ENCODE data around the gene TUBB2A.
"Not testable (repeated sequence)": the region's sequence is repeated elsewhere in the genome, so short reads cannot be mapped to it uniquely, and the experiment has no call there.

Gene TUBB2A

DNA sequence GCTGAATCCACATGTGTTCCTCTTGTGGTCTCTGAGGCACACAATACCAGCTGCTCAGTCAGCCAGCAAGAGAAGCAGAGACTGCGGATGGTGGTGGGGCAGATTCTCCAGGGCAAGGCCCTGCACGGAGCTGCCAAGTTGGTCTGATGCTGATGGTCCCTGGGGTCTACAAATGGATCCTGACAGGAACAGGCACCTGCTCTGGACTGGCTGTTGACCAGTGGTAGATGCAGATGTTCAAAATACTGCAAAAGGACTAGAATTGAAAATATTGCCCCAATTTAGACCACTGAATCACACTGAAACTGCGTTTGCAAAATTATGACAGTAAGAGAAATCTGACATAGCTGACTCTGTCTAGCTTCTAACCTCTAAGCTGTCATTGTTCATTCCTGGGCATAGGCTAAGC, 29.6 kb upstream of the TUBB2A start:
- POLR2A ChIA-PET, result no interaction called here
- DNase-seq (ENCODE audit: extremely low spot score), result no peak
- TF ChIP-seq, protein P1, sequence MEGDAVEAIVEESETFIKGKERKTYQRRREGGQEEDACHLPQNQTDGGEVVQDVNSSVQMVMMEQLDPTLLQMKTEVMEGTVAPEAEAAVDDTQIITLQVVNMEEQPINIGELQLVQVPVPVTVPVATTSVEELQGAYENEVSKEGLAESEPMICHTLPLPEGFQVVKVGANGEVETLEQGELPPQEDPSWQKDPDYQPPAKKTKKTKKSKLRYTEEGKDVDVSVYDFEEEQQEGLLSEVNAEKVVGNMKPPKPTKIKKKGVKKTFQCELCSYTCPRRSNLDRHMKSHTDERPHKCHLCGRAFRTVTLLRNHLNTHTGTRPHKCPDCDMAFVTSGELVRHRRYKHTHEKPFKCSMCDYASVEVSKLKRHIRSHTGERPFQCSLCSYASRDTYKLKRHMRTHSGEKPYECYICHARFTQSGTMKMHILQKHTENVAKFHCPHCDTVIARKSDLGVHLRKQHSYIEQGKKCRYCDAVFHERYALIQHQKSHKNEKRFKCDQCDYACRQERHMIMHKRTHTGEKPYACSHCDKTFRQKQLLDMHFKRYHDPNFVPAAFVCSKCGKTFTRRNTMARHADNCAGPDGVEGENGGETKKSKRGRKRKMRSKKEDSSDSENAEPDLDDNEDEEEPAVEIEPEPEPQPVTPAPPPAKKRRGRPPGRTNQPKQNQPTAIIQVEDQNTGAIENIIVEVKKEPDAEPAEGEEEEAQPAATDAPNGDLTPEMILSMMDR (IDR thresholded peaks at IDR 0.05; ENCODE audit: control extremely low read depth, extremely low read depth, low read depth, missing control alignments), result no peak
- CTCF ChIA-PET, result interaction anchor here (0.9 to 3.1 kb wide), 5 partner anchors 22 to 73 kb away, joined by 3 to 17 read pairs (median 9); partner anchors contain the start of gene TUBB2A

DNA sequence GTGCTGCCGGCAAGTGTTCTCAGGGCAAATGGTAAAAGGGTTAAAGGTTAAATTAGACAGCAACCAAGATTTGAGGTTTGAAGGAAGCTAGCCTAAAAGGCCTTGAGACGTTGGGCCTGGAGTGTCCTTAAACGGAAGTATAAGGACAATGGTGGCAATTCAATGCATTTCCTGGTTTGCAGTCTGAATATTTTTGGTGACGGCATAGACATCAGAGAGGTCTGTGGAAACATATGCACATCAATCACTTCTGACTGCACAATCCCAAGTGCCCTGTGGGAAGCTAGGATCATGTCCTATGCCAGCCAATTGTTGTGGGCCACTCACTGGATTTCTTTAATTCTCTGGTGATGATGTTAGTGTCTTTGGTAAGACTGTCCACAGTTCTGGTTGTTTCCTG, 25.7 kb upstream of the TUBB2A start:
- CTCF ChIA-PET, result interaction anchor here (0.7 to 2.4 kb wide), 3 partner anchors 29 to 68 kb away, joined by 3 to 7 read pairs (median 3); no protein-coding TSS in a partner anchor
- POLR2A ChIA-PET, result no interaction called here
- no peak for DNase-seq (ENCODE audit: extremely low spot score)
- TF ChIP-seq, protein P1 (IDR thresholded peaks at IDR 0.05; ENCODE audit: control extremely low read depth, extremely low read depth, low read depth, missing control alignments), result no peak

DNA sequence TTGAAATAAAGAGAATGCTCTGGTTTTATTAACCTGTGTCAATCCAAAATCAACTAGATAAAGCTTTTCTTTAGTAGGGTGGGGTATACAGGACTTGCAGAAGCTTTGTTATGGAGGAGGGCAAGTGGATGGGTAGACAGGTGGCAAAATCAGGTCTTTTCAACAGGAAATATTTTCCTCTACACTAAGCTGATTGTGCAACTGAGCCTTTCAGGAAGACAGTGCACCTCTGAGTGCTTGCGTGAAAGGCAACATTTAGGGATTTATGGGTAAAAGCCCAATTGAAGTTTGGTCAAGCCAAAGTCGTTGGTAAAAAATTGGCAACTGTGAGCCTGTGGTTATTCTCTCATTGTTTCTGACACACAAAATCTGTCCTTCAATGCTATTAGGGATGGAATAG, 23.8 kb upstream of the TUBB2A start:
- TF ChIP-seq, protein P1 (IDR thresholded peaks at IDR 0.05; ENCODE audit: control extremely low read depth, extremely low read depth, low read depth, missing control alignments), result no peak
- no peak for DNase-seq (ENCODE audit: extremely low spot score)
- POLR2A ChIA-PET, result no interaction called here
- CTCF ChIA-PET, result no interaction called here

DNA sequence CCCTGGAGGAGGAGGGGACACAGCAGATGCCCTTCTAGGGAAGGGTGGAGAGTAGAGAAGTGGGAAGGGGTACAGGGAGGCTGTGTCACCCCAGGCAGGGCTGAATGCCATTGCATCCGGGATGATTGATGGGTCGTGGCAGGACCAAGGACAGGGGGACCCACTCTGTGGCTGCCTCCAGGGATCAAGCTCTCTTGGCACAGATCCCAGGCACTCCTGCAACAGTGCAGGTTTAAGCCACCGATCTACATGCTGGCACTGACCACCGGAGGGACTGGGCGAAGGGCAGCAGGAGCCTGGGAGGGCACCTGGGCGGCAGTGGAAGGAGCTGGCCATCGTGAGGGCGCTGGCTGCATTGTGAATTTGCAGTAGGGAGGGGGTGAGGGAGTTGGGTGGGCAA, 22.6 kb upstream of the TUBB2A start:
- POLR2A ChIA-PET; CTCF ChIA-PET; DNase-seq (ENCODE audit: extremely low spot score): not testable (repeated sequence)

DNA sequence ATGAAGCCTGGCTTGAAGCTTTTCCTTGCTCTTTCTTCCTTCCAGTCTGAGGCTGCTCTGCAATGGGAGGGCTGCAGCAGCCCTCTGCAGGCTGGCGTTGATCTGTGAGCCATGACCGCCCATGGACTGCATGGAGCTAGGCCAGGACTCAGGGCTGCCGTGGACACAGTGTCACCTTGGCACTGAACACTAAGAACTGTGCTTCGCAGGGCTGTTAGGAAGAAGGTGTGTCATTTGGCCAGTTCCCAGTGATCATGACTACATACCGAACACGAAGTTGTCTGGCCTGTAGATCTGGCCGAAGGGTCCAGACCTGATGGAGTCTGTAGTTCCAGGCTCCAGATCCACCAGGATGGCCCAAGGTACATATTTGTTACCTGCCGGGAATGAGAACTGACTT, 21.3 kb upstream of the TUBB2A start:
- DNase-seq (ENCODE audit: extremely low spot score); CTCF ChIA-PET; POLR2A ChIA-PET: not testable (repeated sequence)

DNA sequence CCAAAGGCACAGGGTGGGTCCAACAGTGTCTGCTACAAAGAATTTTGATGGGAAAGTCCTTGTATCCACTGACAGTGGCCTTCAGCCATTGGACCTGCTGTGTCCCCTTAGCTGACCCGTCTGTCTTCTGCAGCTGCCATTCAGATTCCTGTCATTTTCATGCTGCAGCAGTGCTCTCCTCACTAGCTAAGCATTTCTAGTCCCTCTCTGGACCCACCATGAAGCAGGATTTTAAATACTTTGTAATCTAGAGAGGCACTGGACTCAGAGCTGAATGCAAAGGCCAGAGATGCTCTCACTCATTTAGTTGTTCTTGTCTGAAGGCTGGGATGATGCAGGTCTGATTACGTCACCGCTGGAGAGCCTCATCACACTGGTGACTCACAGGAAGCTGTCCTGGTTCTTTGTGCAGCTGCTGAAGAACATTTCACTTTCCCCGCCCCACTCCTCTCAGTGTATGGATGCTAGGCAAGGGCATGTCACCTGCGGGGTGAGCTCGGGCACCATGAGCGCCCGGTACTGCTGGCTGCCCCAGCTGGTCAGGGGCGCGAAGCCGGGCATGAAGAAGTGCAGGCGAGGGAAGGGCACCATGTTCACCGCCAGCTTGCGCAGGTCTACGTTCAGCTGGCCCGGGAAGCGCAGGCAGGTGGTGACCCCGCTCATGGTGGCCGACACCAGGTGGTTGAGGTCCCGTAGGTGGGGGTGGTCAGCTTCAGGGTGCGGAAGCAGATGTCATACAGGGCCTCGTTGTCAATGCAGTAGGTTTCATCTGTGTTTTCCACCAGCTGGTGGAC, 19.4 kb upstream of the TUBB2A start:
- ChIA-PET POLR2A (no interaction called here), CTCF (no interaction called here)
- TF ChIP-seq, protein P1 (IDR thresholded peaks at IDR 0.05; ENCODE audit: control extremely low read depth, extremely low read depth, low read depth, missing control alignments), result no peak
- no peak for DNase-seq (ENCODE audit: extremely low spot score)

DNA sequence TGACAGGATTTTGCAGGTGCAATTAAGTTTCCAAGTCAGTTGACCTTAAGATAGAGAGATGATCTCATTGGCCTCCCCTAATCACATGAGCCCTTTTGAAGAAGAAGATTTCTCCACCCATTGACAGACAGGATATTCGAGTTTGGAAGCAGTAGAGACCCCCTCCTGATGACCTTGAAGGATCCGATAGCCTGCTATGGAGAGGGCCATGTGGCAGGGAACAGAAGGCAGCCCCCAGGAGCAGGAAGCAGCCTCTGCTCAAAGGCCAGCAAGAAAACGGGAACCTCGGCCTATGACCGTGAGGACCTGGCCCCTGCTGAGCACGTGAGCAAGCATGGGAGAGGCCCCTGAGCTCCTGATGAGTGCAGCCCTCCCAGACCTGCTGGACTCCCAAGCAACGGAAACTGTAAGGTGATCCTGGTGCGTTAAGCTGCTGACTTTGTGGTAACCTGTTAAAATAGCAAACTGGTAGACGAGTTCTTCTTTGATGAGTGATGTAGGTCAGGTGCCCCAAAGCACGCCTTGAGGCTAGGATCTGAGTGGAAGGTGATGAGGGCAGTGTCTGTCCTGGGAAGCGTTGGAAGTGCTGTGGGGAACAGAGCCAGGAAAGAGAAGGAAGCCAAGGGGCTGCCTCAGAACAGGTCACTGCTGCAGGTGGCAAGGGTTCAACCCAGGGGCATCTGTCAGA, 18.5 kb upstream of the TUBB2A start:
- ChIA-PET CTCF (no interaction called here), POLR2A (no interaction called here)
- TF ChIP-seq, protein P1 (IDR thresholded peaks at IDR 0.05; ENCODE audit: control extremely low read depth, extremely low read depth, low read depth, missing control alignments), result no peak
- DNase-seq (ENCODE audit: extremely low spot score), result no peak

DNA sequence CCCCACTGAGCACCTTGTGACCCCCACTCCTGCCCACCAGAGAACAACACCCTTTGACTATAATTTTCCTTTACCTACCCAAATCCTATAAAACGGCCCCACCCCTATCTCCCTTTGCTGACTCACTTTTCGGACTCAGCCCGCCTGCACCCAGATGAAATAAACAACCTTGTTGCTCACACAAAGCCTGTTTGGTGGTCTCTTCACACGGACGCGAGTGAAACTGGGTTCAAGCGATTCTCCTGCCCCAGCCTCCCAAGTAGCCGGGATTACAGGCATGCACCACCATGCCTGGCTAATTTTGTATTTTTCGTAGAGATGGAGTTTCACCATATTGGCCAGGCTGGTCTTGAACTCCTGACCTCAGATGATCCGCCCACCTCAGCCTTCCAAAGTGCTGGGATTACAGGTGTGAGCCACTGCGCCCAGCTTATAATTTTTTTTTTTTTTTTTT, 16.3 kb upstream of the TUBB2A start:
- CTCF ChIA-PET; DNase-seq (ENCODE audit: extremely low spot score); POLR2A ChIA-PET: not testable (repeated sequence)

DNA sequence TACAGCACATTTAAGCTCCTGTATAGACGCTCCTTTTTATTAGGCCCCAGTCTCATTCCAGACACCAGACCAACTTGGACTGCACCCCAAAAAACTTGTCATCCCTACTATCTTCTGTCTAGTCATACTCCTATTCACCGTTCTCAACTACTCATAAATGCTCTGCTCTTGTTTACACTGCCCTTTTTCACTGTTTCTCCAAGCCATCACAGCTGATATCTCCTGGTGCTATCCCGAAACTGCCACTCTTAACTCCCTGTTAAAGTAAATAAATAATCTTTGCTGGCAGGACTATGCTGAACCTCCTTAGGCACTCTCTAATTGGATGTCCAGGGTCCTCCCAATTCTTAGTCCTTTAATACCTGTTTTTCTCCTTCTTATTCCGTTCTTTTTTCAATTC, 15.4 kb upstream of the TUBB2A start:
- POLR2A ChIA-PET; DNase-seq (ENCODE audit: extremely low spot score): not testable (repeated sequence)
- CTCF ChIA-PET, result interaction anchor here (0.8 to 1.4 kb wide), 2 partner anchors 21 to 22 kb away, joined by 3 read pairs; no protein-coding TSS in a partner anchor

DNA sequence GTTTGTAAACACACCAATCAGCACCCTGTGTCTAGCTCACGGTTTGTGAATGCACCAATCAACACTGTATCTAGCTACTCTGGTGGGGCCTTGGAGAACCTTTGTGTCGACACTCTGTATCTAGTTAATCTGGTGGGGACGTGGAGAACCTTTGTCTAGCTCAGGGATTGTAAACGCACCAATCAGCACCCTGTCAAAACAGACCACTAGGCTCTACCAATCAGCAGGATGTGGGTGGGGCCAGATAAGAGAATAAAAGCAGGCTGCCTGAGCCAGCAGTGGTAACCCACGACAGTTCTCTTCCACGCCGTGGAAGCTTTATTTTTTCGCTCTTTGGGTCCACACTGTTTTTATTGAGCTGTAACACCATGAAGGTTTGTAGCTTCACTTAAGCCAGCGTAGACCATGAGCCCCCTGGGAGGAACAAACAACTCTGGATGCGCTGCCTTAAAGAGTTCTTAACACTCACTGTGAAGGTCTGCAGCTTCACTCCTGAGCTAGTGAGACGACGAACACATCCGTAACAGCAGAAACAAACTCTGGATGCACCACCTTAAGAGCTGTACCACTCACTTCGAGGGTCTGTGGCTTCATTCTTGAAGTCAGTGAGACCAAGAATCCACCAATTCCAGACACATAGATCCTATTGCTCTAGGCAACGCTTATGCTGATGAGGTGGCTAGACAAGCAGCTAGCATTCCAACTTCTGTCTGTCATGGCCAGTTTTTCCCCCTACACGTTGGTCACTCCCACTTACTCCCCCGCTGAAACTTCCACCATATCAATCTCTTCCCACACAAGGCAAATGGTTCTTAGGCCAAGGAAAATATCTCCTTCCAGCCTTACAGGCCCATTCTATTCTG, 14.2 kb upstream of the TUBB2A start:
- POLR2A ChIA-PET; DNase-seq (ENCODE audit: extremely low spot score): not testable (repeated sequence)
- CTCF ChIA-PET, result interaction anchor here (0.9 to 1.4 kb wide), 3 partner anchors 17 to 80 kb away, joined by 3 to 4 read pairs (median 3); no protein-coding TSS in a partner anchor

DNA sequence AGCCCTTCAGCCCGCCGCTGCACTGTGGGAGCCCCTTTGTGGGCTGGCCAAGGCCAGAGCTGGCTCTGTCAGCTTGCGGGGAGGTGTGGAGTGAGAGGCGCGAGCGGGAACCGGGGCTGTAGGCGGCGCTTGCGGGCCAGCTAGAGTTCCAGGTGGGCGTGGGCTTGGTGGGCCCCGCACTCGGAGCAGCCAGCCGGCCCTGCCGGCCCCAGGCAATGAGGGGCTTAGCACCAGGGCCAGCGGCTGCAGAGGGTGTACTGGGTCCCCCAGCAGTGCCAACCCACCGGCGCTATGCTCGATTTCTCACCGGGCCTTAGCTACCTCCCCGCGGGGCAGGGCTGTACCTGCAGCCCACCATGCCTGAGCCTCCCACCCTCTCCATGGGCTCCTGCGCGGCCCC, 13.3 kb upstream of the TUBB2A start:
- CTCF ChIA-PET, result interaction anchor here (0.9 to 1.2 kb wide), 2 partner anchors 18 to 81 kb away, joined by 3 to 4 read pairs; no protein-coding TSS in a partner anchor
- DNase-seq (ENCODE audit: extremely low spot score); POLR2A ChIA-PET: not testable (repeated sequence)
